Measurements from ENCODE around the gene OOSP1. TPM values are rescaled to one million over a fixed set of nuclear protein-coding genes. Genes with fewer than 3 reads are reported as not detected.

Gene OOSP1
- total and polyA plus RNA-seq, 2 of the 8 experiments (the other 6 are each of a cell fraction or from before 2014, with no cell fraction given) = not detected

DNA sequence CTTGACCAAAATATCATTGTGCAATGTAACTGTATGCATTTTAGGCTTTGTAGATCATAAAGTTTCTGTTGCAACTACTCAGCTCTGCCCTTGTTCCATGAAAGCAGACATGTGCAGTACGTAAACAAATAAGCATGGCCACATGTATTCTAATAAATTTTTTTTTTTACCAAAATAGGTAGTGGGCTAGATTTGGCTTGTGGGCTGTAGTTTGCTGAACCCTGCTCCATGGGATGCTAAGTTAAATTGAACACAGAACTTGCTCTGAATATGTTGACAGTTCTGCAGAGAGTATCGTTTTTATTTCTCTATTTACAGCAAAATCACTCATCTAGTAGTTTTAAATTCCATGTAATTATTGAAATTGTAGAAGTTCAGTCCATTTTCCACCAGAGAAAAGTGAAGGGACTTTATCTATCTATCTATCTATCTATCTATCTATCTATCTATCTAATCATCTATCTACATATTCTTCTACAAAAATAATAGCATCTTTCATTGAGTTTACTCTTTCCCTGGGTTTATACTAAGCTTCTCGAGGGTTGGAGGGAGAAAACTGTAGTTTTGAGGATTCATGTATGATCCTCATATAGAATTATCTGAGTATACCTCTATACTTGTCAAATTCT lies 16.1 kb downstream of the OOSP1 start:
- H4K8ac ChIP-seq (ENCODE audit: extremely low read depth, insufficient read depth, low read length) = no peak overlapping the region
- no peak overlapping the region for H3K18ac ChIP-seq (ENCODE audit: extremely low read depth, low read length)
- no peak overlapping the region for H2AFZ ChIP-seq (ENCODE audit: low read length)
- no peak overlapping the region for H2BK12ac ChIP-seq (ENCODE audit: low read depth, low read length)
- no peaks in the 10 kb centered on the region for H4K20me1 ChIP-seq (replicated peaks in 1 of 2; ENCODE audit: control insufficient read depth in 1 of 2, insufficient read depth in 2 of 2, low read length in 2 of 2)
- H3K27me3 ChIP-seq (replicated peaks in 1 of 4; ENCODE audit: control insufficient read depth in 3 of 4, extremely low read depth in 1 of 4, insufficient read depth in 3 of 4, low read length in 3 of 4) = no peaks in the 10 kb centered on the region
- H3K56ac ChIP-seq (replicated peaks; ENCODE audit: insufficient read length, low read depth, low read length) = no peak overlapping the region
- H3K4me3 ChIP-seq (ENCODE audit: extremely low read depth in 1 of 4, insufficient read depth in 2 of 4, low read depth in 3 of 4, low read length in 4 of 4) = no peak overlapping the region
- ChIA-PET POLR2A (ENCODE audit: partially characterized antibody) (no interaction called here), CTCF (ENCODE audit: partially characterized antibody) (interaction anchor here (0.7 kb wide), 1 partner anchor 9 kb away, joined by 3 read pairs; the partner anchor contains the start of gene OOSP4A)
- 95% methylated on average over 3 of the region's 3 CpGs; no CpG with 5 or more reads in 1 of the 2 experiments for WGBS, 2 experiments (ENCODE audit: extremely low coverage in 1 of 2, insufficient coverage in 1 of 2, insufficient read length in 1 of 2, insufficient replicate concordance in 2 of 2, low coverage in 1 of 2, low lambda C conversion rate in 2 of 2, missing lambda C conversion rate in 1 of 2)
- H3K23me2 ChIP-seq (ENCODE audit: low read depth, low read length) = no peaks in the 10 kb centered on the region
- no peak overlapping the region for H2BK5ac ChIP-seq (ENCODE audit: low read depth, low read length)
- H3K4me2 ChIP-seq (ENCODE audit: insufficient read depth in 1 of 2, low read depth in 2 of 2, low read length in 2 of 2) = no peak overlapping the region
- H3K9ac ChIP-seq (replicated peaks in 1 of 4; ENCODE audit: extremely low read depth in 1 of 4, low read depth in 3 of 4, low read length in 3 of 4) = no peak overlapping the region
- DNase-seq (ENCODE audit: low read depth in 1 of 2, low spot score in 2 of 2) (no peak), FAIRE-seq (no peak)
- no peak overlapping the region for H2BK15ac ChIP-seq (ENCODE audit: low read length)
- no peak overlapping the region for H2BK20ac ChIP-seq (ENCODE audit: low read length)
- no peak overlapping the region for H3K23ac ChIP-seq (ENCODE audit: insufficient read length)
- no peaks in the 10 kb centered on the region for H3K9me3 ChIP-seq (ENCODE audit: insufficient read depth in 2 of 2, low read depth in 1 of 2, low read length in 1 of 2)
- no peaks in the 10 kb centered on the region for H3K79me1 ChIP-seq (ENCODE audit: low read depth, low read length)
- no peaks in the 10 kb centered on the region for H3K4me1 ChIP-seq (replicated peaks in 1 of 4; ENCODE audit: control insufficient read depth in 3 of 4, insufficient read depth in 4 of 4, low read length in 3 of 4)
- H3K27ac ChIP-seq (ENCODE audit: low read depth, low read length) = no peak overlapping the region
- H2BK120ac ChIP-seq (replicated peaks; ENCODE audit: low read depth, low read length) = no peak overlapping the region
- H3K14ac ChIP-seq (ENCODE audit: insufficient read length) = no peak overlapping the region
- H3K36me3 ChIP-seq (ENCODE audit: control insufficient read depth in 2 of 4, insufficient read depth in 4 of 4, low read length in 3 of 4) = no peaks in the 10 kb centered on the region
- no peaks in the 10 kb centered on the region for H3K79me2 ChIP-seq (ENCODE audit: control insufficient read depth in 1 of 2, insufficient read depth in 2 of 2, low read length in 2 of 2)
- no peak overlapping the region for H4K91ac ChIP-seq (replicated peaks; ENCODE audit: insufficient read length, low read length)
- H3K4ac ChIP-seq (replicated peaks; ENCODE audit: insufficient read length, low read depth, low read length) = no peak overlapping the region
- no peak overlapping the region for H2AK5ac ChIP-seq (ENCODE audit: low read depth, low read length)
- H4K5ac ChIP-seq (ENCODE audit: insufficient read length, low read depth, low read length) = no peak overlapping the region
- TF ChIP-seq, protein P1, sequence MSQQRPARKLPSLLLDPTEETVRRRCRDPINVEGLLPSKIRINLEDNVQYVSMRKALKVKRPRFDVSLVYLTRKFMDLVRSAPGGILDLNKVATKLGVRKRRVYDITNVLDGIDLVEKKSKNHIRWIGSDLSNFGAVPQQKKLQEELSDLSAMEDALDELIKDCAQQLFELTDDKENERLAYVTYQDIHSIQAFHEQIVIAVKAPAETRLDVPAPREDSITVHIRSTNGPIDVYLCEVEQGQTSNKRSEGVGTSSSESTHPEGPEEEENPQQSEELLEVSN (IDR thresholded peaks at IDR 0.05) = no peak

Measured in H1 (cell line).